ENCODE results near the gene FHIT. TPM values are rescaled to one million over a fixed set of nuclear protein-coding genes. Genes with fewer than 3 reads are reported as not detected.

The FHIT gene
- total RNA-seq, 2 experiments from 2014 or later = 86.0 to 90.6 TPM

DNA sequence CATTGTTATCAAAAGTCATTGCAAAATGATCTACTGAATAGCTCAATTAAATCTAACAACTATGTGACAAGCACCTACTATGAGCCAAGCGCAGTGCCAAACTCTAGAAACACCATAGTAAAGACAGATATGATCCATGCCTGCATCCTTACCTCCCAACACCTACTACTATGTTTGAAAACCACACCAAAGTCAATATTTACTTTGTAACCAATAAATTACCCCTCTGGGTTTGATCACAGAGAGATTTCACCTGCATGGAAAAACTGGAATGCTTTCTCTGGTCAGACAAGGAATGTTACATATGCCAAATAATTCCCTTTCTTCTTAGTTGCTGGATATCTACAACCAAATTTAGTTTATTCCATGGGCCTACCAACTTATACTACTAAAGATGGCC lies 422.2 kb downstream of the FHIT start:
- intact Hi-C loops (cut with DNase I, micrococcal nuclease) = no loop called here
- no peak overlapping the region for H3K4me3 ChIP-seq (ENCODE audit: low read length)
- H3K27ac ChIP-seq (ENCODE audit: low read depth in 1 of 2, low read length in 2 of 2) = no peak overlapping the region
- no peaks in the 10 kb centered on the region for H3K27me3 ChIP-seq (ENCODE audit: control insufficient read depth in 1 of 2, insufficient read depth in 2 of 2, low read length in 2 of 2)
- no peak for DNase-seq
- H3K9me3 Mint-ChIP-seq = peaks cover 3% of the 10 kb centered on the region
- no peak overlapping the region for H3K4me3 Mint-ChIP-seq
- no peak overlapping the region for H3K27ac Mint-ChIP-seq
- H3K4me1 ChIP-seq (ENCODE audit: insufficient read depth, low read length) = no peaks in the 10 kb centered on the region
- no peaks in the 10 kb centered on the region for H3K27me3 Mint-ChIP-seq
- TF ChIP-seq, protein P1, sequence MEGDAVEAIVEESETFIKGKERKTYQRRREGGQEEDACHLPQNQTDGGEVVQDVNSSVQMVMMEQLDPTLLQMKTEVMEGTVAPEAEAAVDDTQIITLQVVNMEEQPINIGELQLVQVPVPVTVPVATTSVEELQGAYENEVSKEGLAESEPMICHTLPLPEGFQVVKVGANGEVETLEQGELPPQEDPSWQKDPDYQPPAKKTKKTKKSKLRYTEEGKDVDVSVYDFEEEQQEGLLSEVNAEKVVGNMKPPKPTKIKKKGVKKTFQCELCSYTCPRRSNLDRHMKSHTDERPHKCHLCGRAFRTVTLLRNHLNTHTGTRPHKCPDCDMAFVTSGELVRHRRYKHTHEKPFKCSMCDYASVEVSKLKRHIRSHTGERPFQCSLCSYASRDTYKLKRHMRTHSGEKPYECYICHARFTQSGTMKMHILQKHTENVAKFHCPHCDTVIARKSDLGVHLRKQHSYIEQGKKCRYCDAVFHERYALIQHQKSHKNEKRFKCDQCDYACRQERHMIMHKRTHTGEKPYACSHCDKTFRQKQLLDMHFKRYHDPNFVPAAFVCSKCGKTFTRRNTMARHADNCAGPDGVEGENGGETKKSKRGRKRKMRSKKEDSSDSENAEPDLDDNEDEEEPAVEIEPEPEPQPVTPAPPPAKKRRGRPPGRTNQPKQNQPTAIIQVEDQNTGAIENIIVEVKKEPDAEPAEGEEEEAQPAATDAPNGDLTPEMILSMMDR (IDR thresholded peaks at IDR 0.05) = no peak
- ATAC-seq (ENCODE audit: poor library complexity) = no peak
- H3K4me1 Mint-ChIP-seq (ENCODE audit: low read depth) = no peaks in the 10 kb centered on the region
- ChIA-PET CTCF (no interaction called here), POLR2A (no interaction called here)
- H3K36me3 ChIP-seq (ENCODE audit: insufficient read depth, low read length) = no peaks in the 10 kb centered on the region
- H3K9me3 ChIP-seq (ENCODE audit: control insufficient read depth in 1 of 2, insufficient read depth in 1 of 2, low read length in 2 of 2) = no peaks in the 10 kb centered on the region
- no peaks in the 10 kb centered on the region for H3K36me3 Mint-ChIP-seq (ENCODE audit: low read depth)

DNA sequence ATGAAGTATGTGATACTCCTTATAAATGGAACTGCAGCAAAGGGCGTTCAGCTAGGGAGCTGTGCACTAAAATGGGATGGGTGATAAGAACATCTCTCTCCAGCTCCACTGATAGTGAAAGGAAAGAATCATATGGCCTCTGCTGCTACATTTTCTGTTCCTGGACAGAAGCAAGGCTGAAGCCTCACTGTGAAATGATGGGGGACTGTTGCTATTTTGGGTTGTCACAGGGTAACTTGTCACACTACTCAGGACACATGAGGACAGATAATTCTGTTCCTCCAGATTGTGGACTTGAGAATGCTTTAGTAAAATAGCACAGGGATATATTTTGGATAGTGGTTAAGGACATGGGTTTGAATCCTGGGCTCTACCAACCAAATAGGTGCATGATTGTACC lies 423.6 kb downstream of the FHIT start:
- ChIA-PET CTCF (no interaction called here), POLR2A (no interaction called here)
- H3K9me3 Mint-ChIP-seq = peaks cover 3% of the 10 kb centered on the region
- Histone ChIP-seq H3K9me3 (ENCODE audit: control insufficient read depth in 1 of 2, insufficient read depth in 1 of 2, low read length in 2 of 2) (no peaks in the 10 kb centered on the region), H3K4me1 (ENCODE audit: insufficient read depth, low read length) (no peaks in the 10 kb centered on the region), H3K4me3 (ENCODE audit: low read length) (no peak overlapping the region), H3K36me3 (ENCODE audit: insufficient read depth, low read length) (no peaks in the 10 kb centered on the region), H3K27me3 (ENCODE audit: control insufficient read depth in 1 of 2, insufficient read depth in 2 of 2, low read length in 2 of 2) (no peaks in the 10 kb centered on the region), H3K27ac (ENCODE audit: low read depth in 1 of 2, low read length in 2 of 2) (no peak overlapping the region)
- DNase-seq = no peak
- H3K4me1 Mint-ChIP-seq (ENCODE audit: low read depth) = no peaks in the 10 kb centered on the region
- intact Hi-C loops (cut with DNase I, micrococcal nuclease) = no loop called here
- ATAC-seq (ENCODE audit: poor library complexity) = no peak
- TF ChIP-seq, protein P1 (IDR thresholded peaks at IDR 0.05) = no peak
- H3K27ac Mint-ChIP-seq = no peak overlapping the region
- no peak overlapping the region for H3K4me3 Mint-ChIP-seq
- H3K36me3 Mint-ChIP-seq (ENCODE audit: low read depth) = no peaks in the 10 kb centered on the region
- no peaks in the 10 kb centered on the region for H3K27me3 Mint-ChIP-seq

DNA sequence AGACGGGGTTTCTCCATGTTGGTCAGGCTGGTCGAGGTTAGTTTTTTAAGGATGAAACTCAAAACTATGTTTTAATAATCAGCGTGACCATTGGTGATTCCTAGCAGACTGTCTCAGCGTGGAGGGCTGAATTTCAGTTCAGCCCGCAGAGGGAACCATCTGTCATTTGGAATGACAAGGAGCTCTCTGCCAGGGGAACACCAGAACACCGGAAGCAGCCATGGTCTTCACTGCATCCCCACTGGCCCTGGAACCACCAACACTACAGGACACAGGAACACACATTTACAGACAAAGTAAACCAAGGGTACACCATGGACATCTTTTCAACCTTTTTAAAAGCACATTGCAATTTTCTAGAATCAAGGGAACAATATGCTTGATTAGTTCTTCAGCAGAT lies 424.7 kb downstream of the FHIT start:
- intact Hi-C loops (cut with DNase I, micrococcal nuclease) = no loop called here

More for the DNA sequence above, 424.7 kb downstream of the FHIT start:
- ATAC-seq (ENCODE audit: poor library complexity) = no peak
- TF ChIP-seq, protein P1 (IDR thresholded peaks at IDR 0.05) = no peak
- Histone ChIP-seq H3K27me3 (ENCODE audit: control insufficient read depth in 1 of 2, insufficient read depth in 2 of 2, low read length in 2 of 2) (no peaks in the 10 kb centered on the region), H3K27ac (ENCODE audit: low read depth in 1 of 2, low read length in 2 of 2) (no peak overlapping the region), H3K4me3 (ENCODE audit: low read length) (no peak overlapping the region), H3K4me1 (ENCODE audit: insufficient read depth, low read length) (no peaks in the 10 kb centered on the region), H3K9me3 (ENCODE audit: control insufficient read depth in 1 of 2, insufficient read depth in 1 of 2, low read length in 2 of 2) (no peaks in the 10 kb centered on the region), H3K36me3 (ENCODE audit: insufficient read depth, low read length) (no peaks in the 10 kb centered on the region)
- CTCF ChIA-PET = no interaction called here
- Mint-ChIP-seq H3K9me3 (peaks cover 3% of the 10 kb centered on the region), H3K4me1 (ENCODE audit: low read depth) (no peaks in the 10 kb centered on the region), H3K4me3 (no peak overlapping the region), H3K27ac (no peak overlapping the region), H3K36me3 (ENCODE audit: low read depth) (no peaks in the 10 kb centered on the region), H3K27me3 (no peaks in the 10 kb centered on the region)
- POLR2A ChIA-PET = no interaction called here
- DNase-seq = no peak

Measured in CD4-positive, alpha-beta T cell (primary cell).